Liver (tissue), 9 donors: ENCODE data around the gene TMEM266. TPM values are rescaled to one million over a fixed set of nuclear protein-coding genes. Genes with fewer than 3 reads are reported as not detected.

Experiments used
- DNase-seq: peaks from one replicate; pipeline ENCODE4 v3.0.0-alpha.2; 2017; ENCODE audit warnings: low spot score
- H3K27ac ChIP-seq, 2 donors: one replicate each; pipeline ENCODE4 v1.7.0; 2013; ENCODE audit warnings: inconsistent platforms in 2 of 2, low read length in 2 of 2, control low read depth in 1 of 2, low read depth in 1 of 2, mild to moderate bottlenecking in 1 of 2
- H3K27me3 ChIP-seq, 4 donors: one replicate each; pipeline versions ENCODE4 v1.6.1 to v1.7.0; 2013; ENCODE audit warnings: low read length in 3 of 4, inconsistent platforms in 1 of 4, mild to moderate bottlenecking in 1 of 4, moderate library complexity in 1 of 4; ENCODE audit not compliant: control insufficient read depth in 4 of 4, insufficient read depth in 4 of 4
- H3K36me3 ChIP-seq, 4 donors: one replicate each; pipeline versions ENCODE4 v1.6.1 to v1.7.0; 2013; ENCODE audit warnings: low read length in 3 of 4, mild to moderate bottlenecking in 3 of 4, low read depth in 1 of 4, moderate library complexity in 1 of 4; ENCODE audit not compliant: control insufficient read depth in 4 of 4, insufficient read depth in 3 of 4
- H3K4me1 ChIP-seq, 4 donors: one replicate each; pipeline versions ENCODE4 v1.6.1 to v1.7.0; 2013; ENCODE audit warnings: low read length in 3 of 4, mild to moderate bottlenecking in 3 of 4, moderate library complexity in 1 of 4; ENCODE audit not compliant: control insufficient read depth in 4 of 4, insufficient read depth in 4 of 4
- H3K4me3 ChIP-seq, 3 donors: one replicate each; pipeline versions ENCODE4 v1.6.1 to v1.7.0; 2013; ENCODE audit warnings: low read length in 3 of 3, control low read depth in 1 of 3, low read depth in 1 of 3, mild to moderate bottlenecking in 1 of 3
- H3K9ac ChIP-seq, 2 donors: one replicate each; pipeline ENCODE4 v1.7.0; 2013; ENCODE audit warnings: low read length in 2 of 2, mild to moderate bottlenecking in 2 of 2, moderate library complexity in 2 of 2, control low read depth in 1 of 2, low read depth in 1 of 2
- H3K9me3 ChIP-seq, 4 donors: one replicate each; pipeline versions ENCODE4 v1.6.1 to v1.7.0; 2013; ENCODE audit warnings: low read length in 3 of 4; ENCODE audit not compliant: control insufficient read depth in 4 of 4
- CTCF ChIP-seq: fragments of 150-350 bp; IDR thresholded peaks from 2 replicates; pipeline ENCODE4 v1.5.1; 2017; ENCODE audit warnings: improper control_type of control experiment, low read depth, low read length; ENCODE audit not compliant: missing input control
- EGR1 ChIP-seq, 2 donors: IDR thresholded peaks; 2 replicates each; pipeline ENCODE4 v1.6.1; 2016 to 2018; ENCODE audit warnings: antibody characterized with exemption in 2 of 2, low read depth in 2 of 2
- FOXA1 ChIP-seq: IDR thresholded peaks from 2 replicates; pipeline ENCODE4 v1.6.1; 2016; ENCODE audit warnings: antibody characterized with exemption
- FOXA2 ChIP-seq: IDR thresholded peaks from 2 replicates; pipeline ENCODE4 v1.6.1; 2016; ENCODE audit warnings: antibody characterized with exemption
- GABPA ChIP-seq, 2 donors: IDR thresholded peaks in 1 of 2; conservative IDR thresholded peaks in 1 of 2; 2 replicates each; pipeline ENCODE4 v1.6.1; 2016; ENCODE audit warnings: antibody characterized with exemption in 2 of 2, mild to moderate bottlenecking in 1 of 2, moderate library complexity in 1 of 2
- HNF4A ChIP-seq, 2 donors: conservative IDR thresholded peaks; 2 replicates each; pipeline ENCODE4 v1.6.1; 2016; ENCODE audit warnings: antibody characterized with exemption in 2 of 2, mild to moderate bottlenecking in 2 of 2
- JUND ChIP-seq, 2 donors: IDR thresholded peaks; 2 replicates each; pipeline ENCODE4 v1.6.1; 2016; ENCODE audit warnings: antibody characterized with exemption in 2 of 2
- NR2F2 ChIP-seq: IDR thresholded peaks from 2 replicates; pipeline ENCODE4 v1.6.1; 2016; ENCODE audit warnings: antibody characterized with exemption
- RAD21 ChIP-seq, 2 donors: IDR thresholded peaks; 2 replicates each; pipeline ENCODE4 v1.6.1; 2016; ENCODE audit warnings: antibody characterized with exemption in 2 of 2, mild to moderate bottlenecking in 2 of 2
- REST ChIP-seq: IDR thresholded peaks from 2 replicates; pipeline ENCODE4 v1.6.1; 2016; ENCODE audit warnings: antibody characterized with exemption, mild to moderate bottlenecking
- RXRA ChIP-seq, 2 donors: IDR thresholded peaks; 2 replicates each; pipeline ENCODE4 v1.6.1; 2017 to 2018; ENCODE audit warnings: antibody characterized with exemption in 2 of 2, mild to moderate bottlenecking in 1 of 2
- SP1 ChIP-seq: IDR thresholded peaks from 2 replicates; pipeline ENCODE4 v1.6.1; 2018; ENCODE audit warnings: antibody characterized with exemption, mild to moderate bottlenecking
- TAF1 ChIP-seq: conservative IDR thresholded peaks from 2 replicates; pipeline ENCODE4 v1.6.1; 2016; ENCODE audit warnings: antibody characterized with exemption, mild to moderate bottlenecking
- YY1 ChIP-seq: IDR thresholded peaks from 2 replicates; pipeline ENCODE4 v1.6.1; 2016; ENCODE audit warnings: antibody characterized with exemption, mild to moderate bottlenecking
- WGBS: extraction: QIAGEN DNeasy Blood & Tissue Kit; methylation state at CpG from one replicate; pipeline ENCODE4 v1.1.7; 2013; 5-methylcytosine and 5-hydroxymethylcytosine counted together
- polyA plus RNA-seq, 2 donors: library from polyadenylated mRNA; stranded (reverse) in 1 of 2; unstranded in 1 of 2; fragments of 200-250 nt in 1 of 2; fragments of >200 nt in 1 of 2; fragmentation: Nextera tagmentation in 1 of 2; extraction: Ambion mirVana in 1 of 2; gene quantifications; one replicate each; pipeline versions ENCODE4 v1.2.1 to v1.2.3, GENCODE V29; 2013 to 2015
- total RNA-seq, 2 donors: library from RNA; depleted of rRNA; stranded (reverse); fragments of >200 nt; gene quantifications; one replicate each; pipeline ENCODE4 v1.2.3, GENCODE V29; 2014
- TF ChIP-seq, protein P1 (sequence below): IDR thresholded peaks from 2 replicates; pipeline ENCODE4 v1.6.1; 2016; ENCODE audit warnings: antibody characterized with exemption
- TF ChIP-seq, protein P2 (sequence below): IDR thresholded peaks from 2 replicates; pipeline ENCODE4 v1.6.1; 2016; ENCODE audit warnings: antibody characterized with exemption
- donor health status: healthy.
- donor health status: healthy.
- donor health status: healthy.
- donor health status: healthy.
- donor health status: healthy.

Gene TMEM266
- total and polyA plus RNA-seq, 4 donors = 0.25 to 1.3 TPM; not detected in 2

DNA sequence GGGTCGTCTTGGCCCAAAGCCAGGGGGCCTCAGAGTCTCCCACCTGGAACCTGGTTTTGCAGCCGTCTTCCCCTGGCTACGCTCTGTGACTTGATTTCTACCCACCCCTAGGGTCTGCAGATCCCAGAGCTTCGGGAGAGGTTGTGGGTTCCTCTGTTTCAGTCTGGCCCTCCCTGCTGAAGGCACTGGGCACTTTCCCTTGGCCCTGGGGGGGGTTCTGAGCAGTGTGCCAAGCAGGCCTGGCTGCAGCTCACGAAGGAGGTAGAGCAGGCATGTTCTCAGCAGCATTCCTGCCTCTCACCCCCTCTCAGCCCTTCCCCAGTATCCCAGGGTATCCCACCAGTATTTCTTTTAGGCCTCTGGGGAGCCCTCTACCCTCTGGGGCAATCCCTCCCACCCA, 99.0 kb downstream of the TMEM266 start:
- Histone ChIP-seq H3K27me3 (no peaks in the 10 kb centered on the region), H3K36me3 (no peaks in the 10 kb centered on the region), H3K4me3 (no peak overlapping the region), H3K9me3 (no peaks in the 10 kb centered on the region), H3K27ac (no peak overlapping the region), H3K9ac (no peak overlapping the region), H3K4me1 (peaks cover 0 to 2% (median 0%) of the 10 kb centered on the region in 4 donors)
- TF ChIP-seq SP1 (no peak), GABPA (IDR thresholded peaks at IDR 0.05 in 1 of 2, conservative IDR thresholded peaks at IDR 0.05 in 1 of 2) (no peak)
- 82% methylated on average over 5 of the region's 5 CpGs for WGBS
- DNase-seq = no peak

- no peaks in the 10 kb centered on the region for H3K9me3 ChIP-seq
- H3K27ac ChIP-seq = no peak overlapping the region
- no peaks in the 10 kb centered on the region for H3K27me3 ChIP-seq
- WGBS = 84% methylated on average over 5 of the region's 5 CpGs
- TF ChIP-seq FOXA1 (no peak), HNF4A (conservative IDR thresholded peaks at IDR 0.05) (no peak), NR2F2 (no peak), CTCF (no peak), EGR1 (IDR thresholded peaks at IDR 0.05; ENCODE audit: low read depth in 2 of 2) (no peak), YY1 (no peak), RAD21 (IDR thresholded peaks at IDR 0.05) (no peak)
- no peak overlapping the region for H3K9ac ChIP-seq
- no peak for DNase-seq
- peaks cover 0 to 2% (median 0%) of the 10 kb centered on the region in 4 donors for H3K4me1 ChIP-seq
- H3K4me3 ChIP-seq = no peak overlapping the region
- H3K36me3 ChIP-seq = no peaks in the 10 kb centered on the region
Measured at GRCh38 chr15:76159282-76159681, 99.5 kb downstream of the TMEM266 start.

- Histone ChIP-seq H3K9ac (no peak overlapping the region), H3K4me3 (no peak overlapping the region), H3K27me3 (no peaks in the 10 kb centered on the region), H3K27ac (no peak overlapping the region), H3K9me3 (no peaks in the 10 kb centered on the region), H3K36me3 (no peaks in the 10 kb centered on the region), H3K4me1 (peaks cover 0 to 2% (median 0%) of the 10 kb centered on the region in 4 donors)
- WGBS = 89% methylated on average over 24 of the region's 24 CpGs
- DNase-seq = no peak
- no peak for TF ChIP-seq HNF4A (conservative IDR thresholded peaks at IDR 0.05)
- no peak for TF ChIP-seq FOXA2
- TF ChIP-seq YY1 = no peak
- no peak for TF ChIP-seq CTCF
- TF ChIP-seq EGR1 (IDR thresholded peaks at IDR 0.05; ENCODE audit: low read depth in 2 of 2) = no peak
- no peak for TF ChIP-seq GABPA (IDR thresholded peaks at IDR 0.05 in 1 of 2, conservative IDR thresholded peaks at IDR 0.05 in 1 of 2)
- no peak for TF ChIP-seq REST
- TF ChIP-seq JUND (IDR thresholded peaks at IDR 0.05) = no peak
- TF ChIP-seq FOXA1 = no peak
- TF ChIP-seq, protein P1, sequence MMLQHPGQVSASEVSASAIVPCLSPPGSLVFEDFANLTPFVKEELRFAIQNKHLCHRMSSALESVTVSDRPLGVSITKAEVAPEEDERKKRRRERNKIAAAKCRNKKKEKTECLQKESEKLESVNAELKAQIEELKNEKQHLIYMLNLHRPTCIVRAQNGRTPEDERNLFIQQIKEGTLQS = no peak
- TF ChIP-seq SP1 = no peak
- no peak for TF ChIP-seq RXRA (IDR thresholded peaks at IDR 0.05)
- TF ChIP-seq TAF1 = no peak
- no peak for TF ChIP-seq NR2F2
- TF ChIP-seq, protein P2, sequence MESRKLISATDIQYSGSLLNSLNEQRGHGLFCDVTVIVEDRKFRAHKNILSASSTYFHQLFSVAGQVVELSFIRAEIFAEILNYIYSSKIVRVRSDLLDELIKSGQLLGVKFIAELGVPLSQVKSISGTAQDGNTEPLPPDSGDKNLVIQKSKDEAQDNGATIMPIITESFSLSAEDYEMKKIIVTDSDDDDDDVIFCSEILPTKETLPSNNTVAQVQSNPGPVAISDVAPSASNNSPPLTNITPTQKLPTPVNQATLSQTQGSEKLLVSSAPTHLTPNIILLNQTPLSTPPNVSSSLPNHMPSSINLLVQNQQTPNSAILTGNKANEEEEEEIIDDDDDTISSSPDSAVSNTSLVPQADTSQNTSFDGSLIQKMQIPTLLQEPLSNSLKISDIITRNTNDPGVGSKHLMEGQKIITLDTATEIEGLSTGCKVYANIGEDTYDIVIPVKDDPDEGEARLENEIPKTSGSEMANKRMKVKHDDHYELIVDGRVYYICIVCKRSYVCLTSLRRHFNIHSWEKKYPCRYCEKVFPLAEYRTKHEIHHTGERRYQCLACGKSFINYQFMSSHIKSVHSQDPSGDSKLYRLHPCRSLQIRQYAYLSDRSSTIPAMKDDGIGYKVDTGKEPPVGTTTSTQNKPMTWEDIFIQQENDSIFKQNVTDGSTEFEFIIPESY = no peak
Measured at GRCh38 chr15:76160426-76161152, 100.8 kb downstream of the TMEM266 start.
